ENCODE results near the gene CRNN. TPM values are rescaled to one million over a fixed set of nuclear protein-coding genes. Genes with fewer than 3 reads are reported as not detected.

CRNN gene
- total RNA-seq, 1 experiment from 2014 or later = not detected

GRCh38 chr1:152447484-152447883 lies 33.4 kb upstream of the CRNN start:
- Mint-ChIP-seq H3K36me3 (peaks cover 54% of the 10 kb centered on the region), H3K9me3 (peaks cover 39% of the 10 kb centered on the region), H3K27me3 (ENCODE audit: low read depth) (no peaks in the 10 kb centered on the region; the same call in 1 of the 2 replicates), H3K27ac (no peak overlapping the region), H3K4me3 (no peak overlapping the region), H3K4me1 (no peaks in the 10 kb centered on the region)
- DNase-seq (ENCODE audit: low spot score) (no peak), ATAC-seq (no peak)
- TF ChIP-seq FOXP4 (CRISPR knock-in tag; IDR thresholded peaks at IDR 0.05) = no peak
- TF ChIP-seq IRF1 (CRISPR knock-in tag; IDR thresholded peaks at IDR 0.05) = no peak
- no peak for TF ChIP-seq GRHL2 (CRISPR knock-in tag; IDR thresholded peaks at IDR 0.05; ENCODE audit: insufficient replicate concordance, severe bottlenecking)
- TF ChIP-seq ZNF281 (CRISPR knock-in tag; IDR thresholded peaks at IDR 0.05) = no peak
- TF ChIP-seq CREM (CRISPR knock-in tag; IDR thresholded peaks at IDR 0.05) = no peak
- TF ChIP-seq MXD4 (CRISPR knock-in tag; IDR thresholded peaks at IDR 0.05; ENCODE audit: borderline replicate concordance) = no peak
- POLR2A ChIA-PET = no interaction called here
- CTCF ChIA-PET = no interaction called here

- H3K27me3 Mint-ChIP-seq (ENCODE audit: low read depth) = peaks cover 4% of the 10 kb centered on the region; the same call in 1 of the 2 replicates
- ATAC-seq (no peak), DNase-seq (ENCODE audit: low spot score) (no peak)
- no peak overlapping the region for H3K27ac Mint-ChIP-seq
- H3K36me3 Mint-ChIP-seq = peaks cover 48% of the 10 kb centered on the region
- CTCF ChIA-PET = no interaction called here
- no peaks in the 10 kb centered on the region for H3K4me1 Mint-ChIP-seq
- no peak overlapping the region for H3K4me3 Mint-ChIP-seq
- POLR2A ChIA-PET = interaction anchor here (0.7 kb wide), 1 partner anchor 191 kb away, joined by 3 read pairs; no protein-coding TSS in a partner anchor
- TF ChIP-seq IRF2 (CRISPR knock-in tag; IDR thresholded peaks at IDR 0.05; ENCODE audit: borderline replicate concordance, low read depth) = no peak
- no peak for TF ChIP-seq HMGXB4 (CRISPR knock-in tag; IDR thresholded peaks at IDR 0.05)
- TF ChIP-seq NR2C2 (CRISPR knock-in tag; IDR thresholded peaks at IDR 0.05) = no peak
- TF ChIP-seq MAX (CRISPR knock-in tag; IDR thresholded peaks at IDR 0.05) = no peak
- no peak for TF ChIP-seq JAZF1 (CRISPR knock-in tag; IDR thresholded peaks at IDR 0.05)
- no peak for TF ChIP-seq ETV6 (CRISPR knock-in tag; IDR thresholded peaks at IDR 0.05)
- no peak for TF ChIP-seq ZSCAN18 (CRISPR knock-in tag; IDR thresholded peaks at IDR 0.05)
- no peak for TF ChIP-seq SOX15 (CRISPR knock-in tag; IDR thresholded peaks at IDR 0.05)
- TF ChIP-seq ATF1 (CRISPR knock-in tag; IDR thresholded peaks at IDR 0.05) = no peak
- TF ChIP-seq ZNF138 (CRISPR knock-in tag; conservative IDR thresholded peaks at IDR 0.05) = no peak
- TF ChIP-seq NR1H2 (CRISPR knock-in tag; IDR thresholded peaks at IDR 0.05) = no peak
- no peak for TF ChIP-seq NFE2L1 (CRISPR knock-in tag; IDR thresholded peaks at IDR 0.05)
- no peak for TF ChIP-seq ATF3 (CRISPR knock-in tag; conservative IDR thresholded peaks at IDR 0.05)
- no peak for TF ChIP-seq AR (CRISPR knock-in tag; IDR thresholded peaks at IDR 0.05)
- TF ChIP-seq PRRX2 (CRISPR knock-in tag; IDR thresholded peaks at IDR 0.05) = no peak
- TF ChIP-seq SP1 (CRISPR knock-in tag; conservative IDR thresholded peaks at IDR 0.05) = no peak
- peaks cover 61% of the 10 kb centered on the region for H3K9me3 Mint-ChIP-seq
Observed at GRCh38 chr1:152444045-152444444, 30.0 kb upstream of the CRNN start.
